Measurements from ENCODE around the gene EVC.

Gene EVC

GRCh38 chr4:5839332-5839731, 128.3 kb downstream of the EVC start:
- ChIA-PET CTCF (no interaction called here), POLR2A (no interaction called here)
- no peak for TF ChIP-seq PKNOX1 (IDR thresholded peaks at IDR 0.05)
- TF ChIP-seq ARNT (IDR thresholded peaks at IDR 0.05) = no peak
- TF ChIP-seq LEF1 (IDR thresholded peaks at IDR 0.05; ENCODE audit: borderline replicate concordance) = no peak
- TF ChIP-seq HDGF (IDR thresholded peaks at IDR 0.05; ENCODE audit: borderline replicate concordance) = no peak
- no peak for TF ChIP-seq FOXK2 (IDR thresholded peaks at IDR 0.05)
- no peak for TF ChIP-seq SUZ12 (IDR thresholded peaks at IDR 0.05)
- TF ChIP-seq ELF4 (IDR thresholded peaks at IDR 0.05) = no peak
- TF ChIP-seq TARDBP (IDR thresholded peaks at IDR 0.05) = no peak
- TF ChIP-seq BHLHE40 (IDR thresholded peaks at IDR 0.05; ENCODE audit: borderline replicate concordance) = no peak
- TF ChIP-seq ZNF384 (IDR thresholded peaks at IDR 0.05) = no peak
- no peak for TF ChIP-seq NFRKB (IDR thresholded peaks at IDR 0.05)
- no peak for TF ChIP-seq FOXA1 (IDR thresholded peaks at IDR 0.05)
- no peak for TF ChIP-seq FOXM1 (IDR thresholded peaks at IDR 0.05; ENCODE audit: borderline replicate concordance)
- no peak for TF ChIP-seq CTBP1 (IDR thresholded peaks at IDR 0.05; ENCODE audit: borderline replicate concordance)
- no peak for TF ChIP-seq L3MBTL2 (conservative IDR thresholded peaks at IDR 0.05)
- no peak for TF ChIP-seq SP1 (IDR thresholded peaks at IDR 0.05)
- DNase-seq (ENCODE audit: extremely low spot score) = no peak

- ChIA-PET CTCF (interaction anchor here (1.1 kb wide), 1 partner anchor 19 kb away, joined by 3 read pairs; no protein-coding TSS in a partner anchor), POLR2A (no interaction called here)
- DNase-seq (ENCODE audit: extremely low spot score) = no peak
- TF ChIP-seq ARNT (IDR thresholded peaks at IDR 0.05) (no peak), SP1 (IDR thresholded peaks at IDR 0.05) (no peak), HDGF (IDR thresholded peaks at IDR 0.05; ENCODE audit: borderline replicate concordance) (no peak), FOXK2 (IDR thresholded peaks at IDR 0.05) (no peak), PKNOX1 (IDR thresholded peaks at IDR 0.05) (no peak)
Observed at GRCh38 chr4:5839751-5840674, 129.0 kb downstream of the EVC start.

- DNase-seq (ENCODE audit: extremely low spot score) = no peak
- no peak for TF ChIP-seq TARDBP (IDR thresholded peaks at IDR 0.05)
- TF ChIP-seq ELF4 (IDR thresholded peaks at IDR 0.05) = no peak
- TF ChIP-seq SP1 (IDR thresholded peaks at IDR 0.05) = no peak
- no peak for TF ChIP-seq CTBP1 (IDR thresholded peaks at IDR 0.05; ENCODE audit: borderline replicate concordance)
- TF ChIP-seq NFRKB (IDR thresholded peaks at IDR 0.05) = no peak
- no peak for TF ChIP-seq ZNF384 (IDR thresholded peaks at IDR 0.05)
- TF ChIP-seq HDGF (IDR thresholded peaks at IDR 0.05; ENCODE audit: borderline replicate concordance) = no peak
- ChIA-PET CTCF (no interaction called here), POLR2A (no interaction called here)
Observed at GRCh38 chr4:5842456-5842855, 131.5 kb downstream of the EVC start.

- CTCF ChIA-PET = no interaction called here
- POLR2A ChIA-PET = no interaction called here
Observed at GRCh38 chr4:5843573-5844530, 132.9 kb downstream of the EVC start.

More at GRCh38 chr4:5843573-5844530, 132.9 kb downstream of the EVC start:
- DNase-seq (ENCODE audit: extremely low spot score) = no peak
- TF ChIP-seq PKNOX1 (IDR thresholded peaks at IDR 0.05) (no peak), SP1 (IDR thresholded peaks at IDR 0.05) (no peak), TARDBP (IDR thresholded peaks at IDR 0.05) (no peak), FOXK2 (IDR thresholded peaks at IDR 0.05) (no peak), L3MBTL2 (conservative IDR thresholded peaks at IDR 0.05) (no peak), BHLHE40 (IDR thresholded peaks at IDR 0.05; ENCODE audit: borderline replicate concordance) (no peak), ELF4 (IDR thresholded peaks at IDR 0.05) (no peak), HDGF (IDR thresholded peaks at IDR 0.05; ENCODE audit: borderline replicate concordance) (no peak), LEF1 (IDR thresholded peaks at IDR 0.05; ENCODE audit: borderline replicate concordance) (no peak), ZNF384 (IDR thresholded peaks at IDR 0.05) (no peak), NFRKB (IDR thresholded peaks at IDR 0.05) (no peak), FOXA1 (IDR thresholded peaks at IDR 0.05) (no peak), ARNT (IDR thresholded peaks at IDR 0.05) (no peak), FOXM1 (IDR thresholded peaks at IDR 0.05; ENCODE audit: borderline replicate concordance) (no peak), CTBP1 (IDR thresholded peaks at IDR 0.05; ENCODE audit: borderline replicate concordance) (no peak), SUZ12 (IDR thresholded peaks at IDR 0.05) (no peak)
